Sciatic nerve (tissue), 2 donors: ENCODE results near the gene NEK1. TPM values are rescaled to one million over a fixed set of nuclear protein-coding genes. Genes with fewer than 3 reads are reported as not detected.
"Not testable (repeated sequence)": the region's sequence is repeated elsewhere in the genome, so short reads cannot be mapped to it uniquely, and the experiment has no call there.

Source experiments
- ATAC-seq: fragments of 200-7000 bp; cut with Tn5 transposase; one replicate; pipeline ENCODE4 v1.9.1; 2020; ENCODE audit warnings: mild to moderate bottlenecking, moderate library complexity
- DNase-seq: peaks from one replicate; pipeline ENCODE4 v3.0.0-alpha.2; 2020; ENCODE audit warnings: low spot score
- intact Hi-C: fragments of 100-400 bp; cut with DNase I; formaldehyde crosslinking; loops from one replicate; pipeline ENCODE4 v1.14.2; 2022
- total RNA-seq: library from RNA; stranded (reverse); fragmentation: NEBNext Ultra II Directional; extraction: Animal tissue kit (Norgen Biotek cat#: 25700); gene quantifications from one replicate; pipeline ENCODE4 v1.2.1, GENCODE V29; 2021
- donor health status: DM: no; HTN: no; CAD: no.
- donor health status: DM: no; HTN: no; CAD: no.

The NEK1 gene
- total RNA-seq, 1 donor from 2014 or later = 128 TPM

- intact Hi-C loops = no loop called here
- ATAC-seq = no peak
- no peak for DNase-seq
These were observed 7.5 kb downstream of the NEK1 start for GRCh38 chr4:169604903-169605331.

DNA sequence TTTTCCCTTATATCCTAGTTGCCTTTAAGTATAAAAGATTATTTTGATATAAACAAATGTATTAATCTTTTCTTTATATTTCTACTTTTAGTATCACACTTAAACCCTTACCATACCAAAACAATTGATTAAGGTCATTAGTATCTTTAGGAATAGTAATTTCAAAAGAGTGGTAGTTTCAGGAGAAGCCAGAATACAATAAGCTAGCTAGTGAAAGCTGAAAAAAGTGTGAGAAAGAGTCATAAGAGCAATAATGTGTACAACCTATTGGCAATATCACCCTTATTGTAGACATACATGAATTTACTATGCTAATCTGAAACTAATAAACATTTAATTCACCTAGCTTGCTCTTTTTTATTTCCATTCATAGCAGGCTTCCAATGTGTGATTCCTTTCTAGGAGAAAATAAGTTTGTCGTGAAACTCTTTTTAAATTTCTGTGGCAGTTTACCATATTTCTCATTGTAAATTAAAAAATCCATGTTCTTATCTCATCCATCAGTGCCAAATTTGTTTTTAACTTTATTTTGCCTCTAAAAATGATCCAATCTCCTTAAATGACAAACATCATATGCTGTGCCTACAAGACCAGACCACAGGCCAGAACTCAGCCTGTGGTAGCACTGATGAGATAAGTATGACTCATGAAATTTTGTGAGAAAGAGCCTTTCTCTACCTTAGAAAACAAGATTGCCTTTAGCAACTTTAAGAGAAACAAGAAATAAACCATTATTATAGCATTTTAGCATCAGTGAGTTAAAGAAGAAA is 8.1 kb downstream of the NEK1 start:
- ATAC-seq (peak; percentile 70), DNase-seq (no peak)
- intact Hi-C loops = no loop called here

DNA sequence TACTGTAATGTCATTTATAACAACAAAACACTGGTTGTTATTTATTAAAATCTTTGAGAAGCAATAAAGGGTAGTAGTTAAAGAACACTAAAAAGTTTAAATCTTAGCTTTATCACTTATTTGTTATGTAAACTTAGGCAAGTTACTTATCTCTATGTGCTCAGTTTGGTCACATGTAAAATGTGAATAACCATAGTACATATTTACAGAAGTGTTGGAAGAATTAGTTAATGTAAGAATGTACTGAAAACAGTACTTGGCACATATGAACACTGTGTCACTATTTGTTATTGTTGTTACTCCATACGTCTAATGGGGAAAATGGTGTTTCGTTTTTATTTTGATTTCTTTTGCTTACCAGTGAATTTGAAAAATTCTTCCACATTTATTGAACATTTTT is 9.1 kb downstream of the NEK1 start:
- ATAC-seq (no peak), DNase-seq (no peak)
- intact Hi-C loops = no loop called here

DNA sequence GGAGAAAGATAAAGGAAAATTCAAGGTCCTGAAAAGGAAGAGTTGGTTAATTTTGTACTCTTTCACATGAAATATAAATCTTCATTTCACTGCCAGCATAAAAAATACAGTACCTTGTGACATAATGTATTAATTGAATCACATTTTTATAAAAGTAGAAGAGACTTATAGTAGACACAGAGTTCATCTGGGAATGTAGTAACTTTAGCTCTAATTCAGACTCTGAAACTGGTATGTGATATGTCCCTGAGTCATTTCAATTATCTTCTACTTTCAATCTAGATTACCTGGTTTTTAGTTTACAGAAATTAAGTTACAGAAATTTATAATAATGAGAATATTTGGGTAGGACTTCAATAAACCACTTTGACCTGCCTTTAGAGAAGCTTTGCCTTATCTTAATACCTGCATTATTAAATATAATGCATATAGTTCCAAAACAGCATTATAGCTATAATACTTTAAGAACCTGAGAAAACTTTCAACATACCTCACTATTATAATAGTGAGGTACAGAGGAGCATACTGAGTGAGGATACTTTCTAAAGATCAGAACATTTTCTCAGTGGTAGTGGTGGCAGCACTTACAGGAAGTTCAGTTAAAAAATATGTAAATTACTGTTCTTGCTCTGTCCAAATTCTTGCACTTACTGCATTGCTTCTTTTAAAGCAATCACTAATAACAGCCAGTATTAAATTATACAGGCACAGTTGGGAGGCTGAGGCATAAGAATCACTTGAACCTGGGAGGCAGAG is 11.2 kb downstream of the NEK1 start:
- intact Hi-C loops = no loop called here
- DNase-seq (no peak), ATAC-seq (no peak)

- ATAC-seq = no peak
- intact Hi-C loops = no loop called here
These were observed 17.7 kb downstream of the NEK1 start for GRCh38 chr4:169594560-169595195.

GRCh38 chr4:169593050-169593560 is 19.3 kb downstream of the NEK1 start:
- intact Hi-C loops = no loop called here
- no peak for ATAC-seq
- no peak for DNase-seq

More at GRCh38 chr4:169594560-169595195, 17.7 kb downstream of the NEK1 start:
- no peak for DNase-seq

GRCh38 chr4:169583563-169583962 is 28.8 kb downstream of the NEK1 start:
- DNase-seq = no peak
- intact Hi-C loops = no loop called here
- peak; percentile 46 for ATAC-seq

- intact Hi-C loops = no loop called here
- no peak for DNase-seq
These were observed 29.7 kb downstream of the NEK1 start for GRCh38 chr4:169582706-169583105.

GRCh38 chr4:169582203-169582602 is 30.2 kb downstream of the NEK1 start:
- intact Hi-C loops = no loop called here

More at GRCh38 chr4:169582706-169583105, 29.7 kb downstream of the NEK1 start:
- ATAC-seq = no peak

DNA sequence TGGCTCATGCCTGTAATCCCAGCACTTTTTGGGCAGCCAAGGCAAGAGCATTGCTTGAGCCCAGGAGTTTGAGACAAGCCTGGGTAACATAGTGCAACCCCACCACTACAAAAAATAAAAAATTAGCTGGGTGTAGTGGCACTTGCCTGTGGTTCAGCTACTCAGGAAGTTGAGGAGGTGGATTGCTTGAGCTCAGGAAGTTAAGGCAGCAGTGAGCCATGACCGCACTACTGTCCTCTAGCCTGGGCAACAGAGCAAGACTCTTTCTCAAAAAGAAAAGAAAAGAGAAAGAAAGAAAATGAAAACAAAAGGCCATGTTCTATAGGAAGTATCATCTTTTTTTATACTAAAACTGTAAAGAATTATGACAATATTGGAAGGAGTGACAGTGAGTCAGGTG is 38.5 kb downstream of the NEK1 start:
- intact Hi-C loops = no loop called here
- DNase-seq (no peak), ATAC-seq (no peak)

More at GRCh38 chr4:169582203-169582602, 30.2 kb downstream of the NEK1 start:
- ATAC-seq (no peak), DNase-seq (no peak)

DNA sequence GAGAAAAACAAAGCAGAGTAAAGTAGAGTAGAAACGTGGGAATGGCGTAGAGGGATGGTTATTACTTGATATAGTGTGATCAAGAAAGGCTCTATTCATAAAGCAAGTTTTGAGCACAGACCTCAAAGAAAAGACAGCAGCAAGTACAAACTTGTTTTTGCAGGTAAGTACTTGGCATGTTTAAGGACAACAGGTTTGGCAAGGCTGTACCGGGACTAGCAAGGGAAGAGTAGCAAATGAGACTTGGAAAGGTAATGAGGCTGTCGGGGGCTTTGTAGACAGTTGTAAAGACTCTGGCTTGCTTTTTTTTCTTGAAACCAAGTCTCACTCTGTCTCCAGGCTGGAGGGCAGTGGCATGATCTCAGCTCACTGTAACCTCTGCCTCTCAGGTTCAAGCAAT is 40.9 kb downstream of the NEK1 start:
- intact Hi-C loops = no loop called here
- DNase-seq (no peak), ATAC-seq (no peak)

GRCh38 chr4:169571012-169571411 is 41.4 kb downstream of the NEK1 start:
- intact Hi-C loops, ATAC-seq, DNase-seq: not testable (repeated sequence)

DNA sequence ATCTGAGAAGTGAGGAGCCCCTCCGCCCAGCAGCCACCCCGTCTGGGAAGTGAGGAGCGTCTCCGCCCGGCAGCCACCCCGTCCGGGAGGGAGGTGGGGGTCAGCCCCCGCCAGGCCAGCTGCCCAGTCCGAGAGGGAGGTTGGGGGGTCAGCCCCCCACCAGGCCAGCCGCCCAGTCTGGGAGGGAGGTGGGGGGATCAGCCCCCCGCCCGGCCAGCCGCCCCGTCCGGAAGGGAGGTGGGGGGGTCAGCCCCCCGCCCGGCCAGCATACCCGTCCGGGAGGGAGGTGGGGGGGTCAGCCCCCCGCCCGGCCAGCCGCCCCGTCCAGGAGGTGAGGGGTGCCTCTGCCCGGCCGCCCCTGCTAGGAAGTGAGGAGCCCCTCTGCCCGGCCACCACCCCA is 42.1 kb downstream of the NEK1 start:
- intact Hi-C loops, ATAC-seq, DNase-seq: not testable (repeated sequence)

DNA sequence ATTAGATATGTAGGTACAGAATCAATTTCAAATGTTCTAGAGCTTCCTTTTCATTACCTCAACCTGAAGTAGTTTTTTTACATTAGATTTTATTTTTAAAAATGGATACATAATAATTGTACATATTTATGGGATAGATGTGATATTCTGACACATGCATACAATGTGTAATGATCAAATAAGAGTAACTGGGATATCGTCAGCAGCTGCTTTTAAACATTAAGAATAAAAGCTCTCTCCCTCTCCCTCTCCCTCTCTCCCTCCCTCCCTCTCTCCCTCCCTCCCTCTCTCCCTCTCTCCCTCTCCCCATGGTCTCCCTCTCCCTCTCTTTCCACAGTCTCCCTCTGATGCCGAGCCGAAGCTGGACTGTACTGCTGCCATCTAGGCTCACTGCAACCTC is 43.2 kb downstream of the NEK1 start:
- intact Hi-C loops = not testable (repeated sequence)

DNA sequence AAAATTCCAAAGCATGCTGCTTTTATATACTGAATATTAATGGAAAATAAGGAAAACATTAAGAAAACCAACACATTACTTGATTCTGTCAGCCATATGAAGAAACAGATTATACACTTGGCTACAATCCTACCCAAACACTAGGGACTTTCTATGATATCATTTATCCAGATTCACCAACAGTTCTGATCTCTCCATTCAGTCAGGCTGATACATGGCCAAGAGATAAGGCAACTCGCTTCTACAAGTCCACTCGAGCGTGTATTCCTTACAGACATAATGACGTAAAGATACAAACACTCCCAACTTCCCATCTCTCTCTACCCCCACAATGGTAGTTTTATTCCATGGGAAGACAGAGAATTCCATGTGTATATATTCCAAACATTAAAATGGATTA is 44.5 kb downstream of the NEK1 start:
- no peak for ATAC-seq
- intact Hi-C loops = no loop called here
- DNase-seq = no peak

More for the DNA sequence above, 43.2 kb downstream of the NEK1 start:
- not testable (repeated sequence) for ATAC-seq, DNase-seq

DNA sequence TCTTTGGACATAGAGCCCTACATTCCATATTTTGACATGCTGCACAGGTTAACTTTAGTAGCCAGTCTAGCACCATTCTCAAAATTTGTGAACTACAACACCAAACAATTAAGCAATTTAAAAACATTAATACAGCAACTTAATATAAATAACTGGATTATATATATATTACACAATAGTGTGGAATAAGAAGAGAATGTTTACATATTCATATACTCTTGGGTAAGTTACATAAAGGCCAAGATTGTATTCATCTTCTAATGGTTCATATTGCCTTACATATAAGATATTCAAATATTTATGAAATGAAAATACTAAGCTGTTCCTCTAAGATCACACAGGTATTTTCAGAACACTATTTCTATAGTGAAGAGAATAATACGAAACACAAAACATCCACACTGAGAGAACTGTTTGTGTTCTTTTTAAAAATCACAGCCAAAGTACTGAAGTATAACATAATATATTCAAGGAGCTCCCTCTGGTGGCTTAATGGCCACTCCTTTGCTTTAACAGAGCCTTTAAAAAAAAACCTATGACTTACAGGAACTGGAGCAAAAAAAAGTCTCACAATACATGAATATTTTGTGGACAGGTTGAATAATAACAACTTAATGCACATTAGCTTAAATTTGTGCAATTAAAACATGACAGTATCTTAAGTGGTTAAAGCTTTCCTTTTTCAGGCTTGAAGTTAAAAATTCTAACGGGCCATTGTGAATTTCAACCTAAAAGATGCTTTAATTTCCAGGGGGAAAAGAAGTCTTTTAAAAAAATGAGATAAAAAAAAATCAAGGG is 46.2 kb downstream of the NEK1 start:
- DNase-seq (no peak), ATAC-seq (peak; percentile 89)
- intact Hi-C loops = no loop called here

- peak; percentile 39 for ATAC-seq
- intact Hi-C loops = no loop called here
These were observed 46.8 kb downstream of the NEK1 start for GRCh38 chr4:169565606-169566005.

GRCh38 chr4:169557061-169557636 is 55.2 kb downstream of the NEK1 start:
- ATAC-seq (no peak), DNase-seq (no peak)
- intact Hi-C loops = no loop called here

More at GRCh38 chr4:169565606-169566005, 46.8 kb downstream of the NEK1 start:
- no peak for DNase-seq
